Activated naive CD4-positive, alpha-beta T cell treated with anti-CD3 and anti-CD28 coated beads, Interleukin-2, amount 50 U/mL, for 24 hours (primary cell): Measurements from ENCODE around the gene ARHGEF16.
A peak's percentile ranks its signal among the peaks of the same experiment; 100 is the strongest.

ENCODE experiments used
- H3K27ac Mint-ChIP-seq: one replicate; pipeline ENCODE4 v1.8.0; 2021; ENCODE audit warnings: mild to moderate bottlenecking, mixed read lengths
- H3K27me3 Mint-ChIP-seq: one replicate; pipeline ENCODE4 v1.8.0; 2021; ENCODE audit warnings: mixed read lengths
- H3K36me3 Mint-ChIP-seq: one replicate; pipeline ENCODE4 v1.8.0; 2021; ENCODE audit warnings: mixed read lengths
- H3K4me1 Mint-ChIP-seq: one replicate; pipeline ENCODE4 v1.8.0; 2021; ENCODE audit warnings: mixed read lengths
- H3K4me3 Mint-ChIP-seq: one replicate; pipeline ENCODE4 v1.8.0; 2021; ENCODE audit warnings: mild to moderate bottlenecking, mixed read lengths
- H3K9me3 Mint-ChIP-seq: one replicate; pipeline ENCODE4 v1.8.0; 2021; ENCODE audit warnings: mixed read lengths

The ARHGEF16 gene

DNA sequence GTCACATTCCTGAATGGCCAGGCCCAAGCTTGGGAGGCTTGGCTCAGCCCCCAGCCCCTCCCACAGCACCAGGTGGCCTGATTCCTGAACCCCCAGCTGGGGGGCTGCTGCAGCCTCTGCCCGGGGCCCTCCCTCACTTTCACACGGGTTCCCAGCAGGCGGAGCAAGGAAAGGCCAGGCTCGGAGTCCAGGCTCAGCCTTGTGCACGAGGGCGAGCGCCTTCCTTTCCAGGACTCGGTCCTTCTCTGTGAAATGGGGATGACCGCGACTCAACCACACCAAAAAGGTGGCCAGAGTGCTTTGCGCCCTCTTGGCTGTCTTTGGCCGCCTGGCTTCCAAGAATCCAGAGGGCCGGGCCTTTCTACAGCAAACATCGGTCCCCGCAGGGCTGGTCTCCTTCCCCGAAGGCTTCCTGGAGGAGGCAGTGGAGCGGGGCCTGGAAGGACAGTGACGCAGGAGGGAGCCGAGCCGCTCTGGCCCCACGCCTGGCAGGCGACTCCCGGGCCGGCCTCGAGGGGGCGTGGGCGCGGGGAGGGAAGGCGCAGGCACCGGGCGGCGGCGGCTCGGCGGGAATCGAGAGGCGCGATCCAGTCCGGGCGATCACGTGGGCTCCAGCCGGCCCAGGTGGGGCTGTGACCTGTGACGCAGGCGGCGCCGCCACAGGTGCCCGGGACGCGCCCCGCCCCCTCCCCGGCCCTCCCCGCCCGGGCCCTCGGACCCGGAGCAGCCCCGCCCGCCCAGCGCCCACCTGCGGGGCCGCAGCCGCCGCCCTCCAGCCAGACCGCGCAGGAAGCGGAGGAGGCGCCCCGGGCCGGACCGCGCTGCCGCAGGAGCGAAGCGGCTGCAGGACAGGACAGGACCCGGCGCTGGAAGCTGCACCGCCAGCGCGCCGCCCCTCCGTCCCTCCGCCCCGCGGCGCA, at the start of gene ARHGEF16:
TSS of gene ARHGEF16 (plus strand) at position 775 of the 920 bp plus-strand sequence. CDS start 8,420 bp downstream, outside the sequence.
- no peaks in the 10 kb centered on the region for H3K36me3 Mint-ChIP-seq

DNA sequence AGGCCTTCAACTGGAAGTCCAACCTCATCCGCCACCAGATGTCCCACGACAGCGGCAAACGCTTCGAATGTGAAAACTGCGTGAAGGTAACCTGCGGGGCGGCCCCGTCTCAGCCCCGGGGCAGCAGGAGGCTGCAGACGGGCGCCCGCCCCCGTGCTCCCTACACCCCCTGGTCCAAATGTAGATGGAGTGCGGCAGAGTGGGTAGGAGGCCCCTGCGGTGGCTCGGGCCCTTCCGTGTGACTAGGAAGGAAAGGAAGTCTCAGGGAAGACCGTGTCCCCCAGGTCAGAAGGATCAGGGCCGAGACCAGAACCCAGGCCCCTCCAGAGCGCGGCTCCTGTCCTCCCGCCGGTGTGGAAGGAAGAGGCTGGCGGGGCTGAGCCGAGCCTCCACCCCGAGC, 49.7 kb upstream of the ARHGEF16 start:
- H3K27me3 Mint-ChIP-seq: no peaks in the 10 kb centered on the region
- H3K4me3 Mint-ChIP-seq: no peak overlapping the region
- no peaks in the 10 kb centered on the region for H3K4me1 Mint-ChIP-seq
- H3K36me3 Mint-ChIP-seq: no peaks in the 10 kb centered on the region
- no peak overlapping the region for H3K27ac Mint-ChIP-seq
- H3K9me3 Mint-ChIP-seq: no peaks in the 10 kb centered on the region

More for the DNA sequence above, at the start of gene ARHGEF16:
- peaks cover 1% of the 10 kb centered on the region for H3K27me3 Mint-ChIP-seq
- H3K27ac Mint-ChIP-seq: no peak within 1 kb of the TSS
- H3K4me1 Mint-ChIP-seq: no peaks in the 10 kb centered on the region
- H3K9me3 Mint-ChIP-seq: no peaks in the 10 kb centered on the region
- H3K4me3 Mint-ChIP-seq: peak within 1 kb of the TSS; percentile 71

DNA sequence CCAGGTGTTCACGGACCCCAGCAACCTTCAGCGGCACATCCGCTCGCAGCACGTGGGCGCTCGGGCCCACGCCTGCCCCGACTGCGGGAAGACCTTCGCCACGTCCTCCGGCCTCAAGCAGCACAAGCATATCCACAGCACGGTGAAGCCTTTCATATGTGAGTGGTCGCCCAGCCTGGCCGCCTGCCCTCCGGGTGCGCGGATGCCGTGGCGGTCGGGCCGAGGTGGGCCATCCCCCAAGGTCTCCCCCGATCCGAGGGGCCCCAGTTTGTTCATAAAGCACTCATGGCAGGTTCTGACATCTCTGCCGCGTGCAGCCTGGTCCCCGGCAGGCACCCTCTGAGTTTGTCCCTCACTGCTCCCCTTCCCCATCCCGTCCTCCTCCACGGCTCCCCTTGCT, 49.0 kb upstream of the ARHGEF16 start:
- H3K27me3 Mint-ChIP-seq: no peaks in the 10 kb centered on the region
- H3K36me3 Mint-ChIP-seq: no peaks in the 10 kb centered on the region
- no peak overlapping the region for H3K27ac Mint-ChIP-seq
- no peaks in the 10 kb centered on the region for H3K4me1 Mint-ChIP-seq
- no peak overlapping the region for H3K4me3 Mint-ChIP-seq
- H3K9me3 Mint-ChIP-seq: no peaks in the 10 kb centered on the region

DNA sequence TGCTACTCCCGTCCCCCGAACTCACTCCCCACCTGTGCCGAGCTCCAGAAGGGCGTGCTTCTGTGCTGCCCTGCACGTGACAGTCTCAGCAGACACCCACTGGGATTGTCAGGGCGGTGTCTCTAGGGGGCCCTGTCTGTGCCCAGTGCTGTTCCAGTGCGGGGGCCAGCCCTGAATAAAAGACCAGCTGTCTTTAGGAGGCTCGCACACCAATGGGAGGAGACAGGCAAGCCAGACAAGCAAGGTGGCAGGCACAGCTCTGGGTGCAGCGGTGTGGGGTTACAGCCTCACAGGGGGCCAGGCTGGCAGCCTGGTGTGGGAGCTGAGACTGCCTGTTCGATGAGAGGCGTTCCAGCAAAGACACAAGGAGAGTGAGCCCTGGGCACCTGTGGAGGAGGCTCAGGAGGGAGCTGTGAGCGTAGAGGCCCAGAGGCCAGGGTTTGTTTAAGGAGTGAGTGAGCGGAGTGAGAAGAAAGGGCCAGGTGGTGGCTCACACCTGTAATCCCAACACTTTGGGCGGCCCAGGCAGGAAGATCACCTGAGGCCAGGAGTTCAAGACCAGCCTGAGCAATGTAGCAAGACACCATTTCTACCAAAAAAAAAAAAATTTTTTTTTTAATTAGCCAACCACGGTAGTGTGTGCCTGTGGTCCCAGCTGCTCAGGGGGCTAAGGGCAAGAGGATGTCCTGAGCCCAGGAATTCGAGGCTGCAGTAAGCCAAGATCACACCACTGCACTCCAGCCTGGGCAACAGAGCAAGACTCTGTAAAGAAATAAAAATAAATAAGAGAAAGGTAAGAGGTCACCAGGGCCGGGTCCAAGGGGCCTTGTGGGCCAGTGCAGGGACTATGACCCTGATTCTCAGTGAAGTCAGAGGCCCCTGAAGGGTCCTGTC, 48.2 kb upstream of the ARHGEF16 start:
- Mint-ChIP-seq H3K36me3 (no peaks in the 10 kb centered on the region), H3K4me1 (no peaks in the 10 kb centered on the region), H3K4me3 (no peak overlapping the region), H3K9me3 (no peaks in the 10 kb centered on the region), H3K27ac (no peak overlapping the region), H3K27me3 (no peaks in the 10 kb centered on the region)

DNA sequence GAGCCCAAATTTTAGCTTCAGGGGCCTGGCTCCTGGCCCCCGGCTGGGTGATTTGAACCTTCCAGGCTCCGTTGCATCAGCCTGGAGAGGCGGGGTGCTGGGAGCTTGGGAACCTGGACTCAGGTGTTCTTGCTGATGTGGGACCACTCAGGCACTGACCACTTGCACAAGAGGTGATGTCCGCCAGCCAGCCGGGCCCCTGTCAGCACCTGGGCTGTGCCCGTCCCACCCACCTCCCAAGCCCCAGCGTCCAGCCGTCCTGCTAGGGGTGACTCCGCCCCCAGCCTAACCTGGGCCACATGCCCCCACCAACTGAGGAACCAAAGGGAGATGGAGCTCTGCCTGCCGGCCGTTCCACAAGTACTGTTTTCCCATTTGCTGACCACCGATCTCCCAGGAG, 47.4 kb upstream of the ARHGEF16 start:
- no peaks in the 10 kb centered on the region for H3K27me3 Mint-ChIP-seq
- H3K27ac Mint-ChIP-seq: no peak overlapping the region
- no peaks in the 10 kb centered on the region for H3K9me3 Mint-ChIP-seq
- no peaks in the 10 kb centered on the region for H3K4me1 Mint-ChIP-seq
- no peaks in the 10 kb centered on the region for H3K36me3 Mint-ChIP-seq
- H3K4me3 Mint-ChIP-seq: no peak overlapping the region

DNA sequence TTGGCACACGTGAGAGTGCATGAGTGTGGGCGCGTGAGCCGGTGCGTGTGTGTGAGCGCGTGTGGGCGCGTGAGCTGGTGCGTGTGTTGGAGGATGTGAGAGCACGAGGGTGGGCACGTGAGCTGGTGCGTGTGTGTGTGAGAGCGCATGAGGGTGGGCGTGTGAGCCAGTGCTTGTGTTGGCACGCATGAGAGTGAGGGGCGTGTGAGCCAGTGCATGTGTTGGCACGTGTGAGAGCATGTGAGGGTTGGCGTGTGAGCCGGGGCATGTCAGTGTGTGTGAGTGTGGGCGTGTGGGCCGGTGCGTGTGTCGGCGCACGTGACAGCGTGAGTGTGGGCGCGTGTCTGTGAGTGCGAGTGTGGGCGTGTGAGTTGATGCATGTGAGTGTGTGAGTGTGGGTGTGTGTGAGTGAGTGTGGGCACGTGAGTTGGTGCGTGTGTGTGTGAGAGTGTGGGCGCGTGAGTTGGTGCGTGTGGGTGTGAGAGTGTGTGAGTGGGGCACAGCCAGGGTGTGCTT, 45.7 kb upstream of the ARHGEF16 start:
- Mint-ChIP-seq H3K4me1 (no peaks in the 10 kb centered on the region), H3K4me3 (no peak overlapping the region), H3K36me3 (no peaks in the 10 kb centered on the region), H3K9me3 (no peaks in the 10 kb centered on the region), H3K27ac (no peak overlapping the region), H3K27me3 (no peaks in the 10 kb centered on the region)

DNA sequence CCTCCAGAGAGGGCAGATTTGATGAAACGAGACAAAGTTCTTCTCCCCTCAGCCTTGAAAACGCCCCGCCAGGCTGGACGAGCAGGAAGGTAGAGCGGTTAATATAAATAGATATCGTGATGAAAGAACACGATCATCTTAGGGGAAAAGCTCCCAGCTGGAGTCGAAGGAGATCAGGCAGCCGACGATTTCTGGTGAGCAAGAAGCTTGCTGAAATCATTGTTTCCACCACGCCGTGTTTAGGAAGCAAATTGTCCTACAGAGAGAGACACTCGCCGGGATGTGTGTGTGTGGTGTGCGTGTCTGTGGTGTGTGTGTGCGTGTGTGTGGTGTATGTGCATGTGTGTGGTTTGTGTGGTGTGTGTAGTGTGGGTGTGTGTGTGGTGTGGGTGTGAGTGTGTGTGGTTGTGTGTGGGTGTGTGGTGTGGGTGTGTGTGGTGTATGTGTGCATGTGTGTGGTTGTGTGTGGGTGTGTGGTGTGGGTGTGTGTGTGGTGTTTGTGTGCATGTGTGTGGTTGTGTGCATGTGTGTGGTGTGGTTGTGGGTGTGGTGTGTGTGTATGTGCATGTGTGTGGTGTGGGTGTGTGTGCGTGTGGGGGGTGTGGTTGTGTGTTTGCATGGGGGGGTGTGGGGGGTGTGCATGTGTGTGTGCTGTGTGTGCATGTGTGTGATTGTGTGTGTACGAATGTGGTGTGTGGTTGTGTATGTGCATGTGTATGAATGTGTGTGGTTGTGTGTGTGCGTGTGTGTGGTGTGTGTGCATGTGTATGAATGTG, 44.9 kb upstream of the ARHGEF16 start:
- Mint-ChIP-seq H3K36me3 (no peaks in the 10 kb centered on the region), H3K4me3 (no peak overlapping the region), H3K27ac (no peak overlapping the region), H3K4me1 (no peaks in the 10 kb centered on the region), H3K9me3 (no peaks in the 10 kb centered on the region), H3K27me3 (no peaks in the 10 kb centered on the region)

DNA sequence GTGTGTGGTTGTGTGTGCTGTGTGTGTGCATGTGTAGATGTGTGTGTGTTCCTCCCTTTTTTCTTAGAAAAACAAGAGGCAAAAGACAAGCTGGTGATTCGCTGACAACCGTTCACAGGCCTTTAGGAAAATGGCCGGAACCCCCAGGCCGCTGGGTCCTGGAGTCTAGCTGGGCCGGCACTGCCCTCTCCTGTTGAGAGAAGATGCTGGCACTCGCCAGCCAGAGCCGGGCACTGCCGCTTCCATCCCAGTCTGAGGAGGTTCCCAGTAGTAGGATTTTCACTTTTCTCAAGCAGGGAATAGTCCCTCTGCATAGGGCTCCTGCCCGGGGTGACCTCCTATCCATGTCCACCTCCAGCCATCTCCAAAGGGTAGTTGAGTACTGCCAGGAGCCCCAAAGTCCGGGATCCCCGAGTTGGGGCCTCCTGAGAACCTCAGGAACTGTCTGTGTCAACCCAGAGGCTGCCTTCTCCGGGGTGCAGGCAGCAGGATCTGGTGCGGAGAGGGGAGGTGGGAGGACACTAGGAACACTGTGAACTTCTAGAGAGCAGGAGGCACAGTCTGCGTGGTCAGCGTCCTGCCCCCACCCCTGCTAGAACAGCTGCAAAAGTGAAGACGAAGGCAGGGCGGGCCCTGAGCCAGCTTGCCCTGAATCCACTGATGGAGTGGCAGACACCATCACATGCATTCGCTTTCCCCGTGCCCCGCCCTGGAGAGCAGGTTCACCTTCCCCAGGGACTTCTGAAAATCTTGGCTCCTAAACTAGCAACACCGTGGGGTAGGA, 44.1 kb upstream of the ARHGEF16 start:
- H3K4me3 Mint-ChIP-seq: no peak overlapping the region
- H3K27ac Mint-ChIP-seq: no peak overlapping the region
- H3K27me3 Mint-ChIP-seq: no peaks in the 10 kb centered on the region
- H3K36me3 Mint-ChIP-seq: no peaks in the 10 kb centered on the region
- H3K4me1 Mint-ChIP-seq: no peaks in the 10 kb centered on the region
- H3K9me3 Mint-ChIP-seq: no peaks in the 10 kb centered on the region

DNA sequence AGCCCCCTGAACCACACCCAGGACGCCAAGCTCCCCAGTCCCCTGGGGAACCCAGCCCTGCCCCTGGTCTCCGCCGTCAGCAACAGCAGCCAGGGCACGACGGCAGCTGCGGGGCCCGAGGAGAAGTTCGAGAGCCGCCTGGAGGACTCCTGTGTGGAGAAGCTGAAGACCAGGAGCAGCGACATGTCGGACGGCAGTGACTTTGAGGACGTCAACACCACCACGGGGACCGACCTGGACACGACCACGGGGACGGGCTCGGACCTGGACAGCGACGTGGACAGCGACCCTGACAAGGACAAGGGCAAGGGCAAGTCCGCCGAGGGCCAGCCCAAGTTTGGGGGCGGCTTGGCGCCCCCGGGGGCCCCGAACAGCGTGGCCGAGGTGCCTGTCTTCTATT, 42.7 kb upstream of the ARHGEF16 start:
- Mint-ChIP-seq H3K4me1 (no peaks in the 10 kb centered on the region), H3K9me3 (no peaks in the 10 kb centered on the region), H3K27me3 (no peaks in the 10 kb centered on the region), H3K4me3 (no peak overlapping the region), H3K36me3 (no peaks in the 10 kb centered on the region), H3K27ac (no peak overlapping the region)

DNA sequence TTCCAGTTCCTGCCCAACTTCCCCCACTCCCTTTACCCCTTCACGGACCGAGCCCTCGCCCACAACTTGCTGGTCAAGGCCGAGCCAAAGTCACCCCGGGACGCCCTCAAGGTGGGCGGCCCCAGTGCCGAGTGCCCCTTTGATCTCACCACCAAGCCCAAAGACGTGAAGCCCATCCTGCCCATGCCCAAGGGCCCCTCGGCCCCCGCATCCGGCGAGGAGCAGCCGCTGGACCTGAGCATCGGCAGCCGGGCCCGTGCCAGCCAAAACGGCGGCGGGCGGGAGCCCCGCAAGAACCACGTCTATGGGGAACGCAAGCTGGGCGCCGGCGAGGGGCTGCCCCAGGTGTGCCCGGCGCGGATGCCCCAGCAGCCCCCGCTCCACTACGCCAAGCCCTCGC, 42.1 kb upstream of the ARHGEF16 start:
- Mint-ChIP-seq H3K27ac (no peak overlapping the region), H3K9me3 (no peaks in the 10 kb centered on the region), H3K27me3 (no peaks in the 10 kb centered on the region), H3K36me3 (no peaks in the 10 kb centered on the region), H3K4me3 (no peak overlapping the region), H3K4me1 (no peaks in the 10 kb centered on the region)

DNA sequence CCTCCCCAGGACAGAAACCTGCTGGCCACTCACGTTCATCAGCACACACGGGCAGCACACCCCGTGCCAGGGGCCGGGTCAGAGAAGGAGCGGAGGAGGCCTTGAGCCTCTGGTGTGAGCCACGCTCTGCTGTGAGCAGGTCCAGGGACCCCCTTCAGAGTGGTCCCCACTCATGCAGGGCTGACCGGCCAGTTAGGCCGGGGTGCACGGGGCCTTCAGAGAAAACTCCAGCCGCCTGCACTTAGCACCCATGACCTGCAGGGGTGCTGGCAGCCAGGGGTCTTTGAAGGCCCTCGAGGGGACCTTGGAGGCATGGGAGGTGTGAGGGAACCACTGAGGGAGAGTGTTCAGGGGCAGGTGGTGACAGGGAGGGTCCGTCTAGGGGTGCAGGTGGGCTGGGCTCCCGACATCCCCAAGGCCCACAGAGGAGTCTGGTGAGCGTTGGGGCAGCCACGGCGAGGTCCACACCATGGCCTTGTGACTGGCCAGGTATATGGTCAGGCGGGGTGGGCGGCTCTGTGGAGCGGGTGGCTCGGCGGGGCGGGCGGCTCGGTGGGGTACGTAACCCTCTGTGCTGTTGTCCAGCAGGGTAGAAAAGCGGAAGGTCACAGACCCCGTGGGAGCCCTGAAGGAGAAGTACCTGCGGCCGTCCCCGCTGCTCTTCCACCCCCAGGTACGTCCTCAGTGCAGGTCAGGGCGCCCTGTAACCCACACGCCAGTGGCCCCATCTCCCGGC, 40.3 kb upstream of the ARHGEF16 start:
- H3K4me3 Mint-ChIP-seq: no peak overlapping the region

DNA sequence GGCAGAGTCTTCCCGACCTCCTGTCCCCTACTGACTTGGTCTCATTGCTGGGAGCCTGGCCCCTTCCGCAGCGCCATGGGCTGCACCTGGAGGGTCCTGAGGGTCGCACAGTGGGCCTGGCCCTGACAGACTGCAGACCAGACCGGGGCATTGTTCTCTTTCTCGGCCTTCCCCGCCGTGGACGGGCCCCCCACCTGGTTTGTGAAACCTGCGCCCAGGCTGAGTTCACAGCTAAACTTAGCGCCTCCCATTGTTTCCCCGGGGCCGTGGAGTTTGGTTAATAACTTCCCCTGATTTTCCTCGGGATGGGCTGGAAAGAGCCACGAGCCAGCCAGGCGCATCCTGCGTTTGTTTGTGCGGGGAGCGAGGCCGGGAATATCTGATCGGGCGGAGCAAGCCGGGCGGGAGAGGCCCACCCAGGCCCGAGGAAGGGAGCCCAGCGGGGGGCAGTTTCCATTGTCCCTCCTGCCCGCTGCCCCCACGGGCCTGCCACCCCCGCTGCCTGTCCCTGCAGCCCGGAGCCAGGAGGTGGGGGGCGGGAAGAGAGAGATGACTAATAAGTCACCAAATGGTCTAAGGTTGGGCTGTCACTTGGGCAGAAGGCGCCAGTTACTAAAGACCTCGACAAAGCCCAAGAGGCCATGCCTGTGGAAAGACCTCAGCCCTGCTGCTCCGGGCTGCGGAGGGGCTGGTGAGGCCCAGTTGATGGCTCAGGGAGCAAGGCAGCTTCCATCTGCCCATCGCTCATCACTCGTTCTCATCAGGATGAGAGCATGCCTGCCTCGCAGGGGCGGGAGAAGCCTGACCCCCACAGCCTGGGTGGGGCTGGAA, 39.0 kb upstream of the ARHGEF16 start:
- Mint-ChIP-seq H3K27me3 (peaks cover 1% of the 10 kb centered on the region), H3K9me3 (no peaks in the 10 kb centered on the region), H3K27ac (no peak overlapping the region), H3K36me3 (no peaks in the 10 kb centered on the region), H3K4me1 (no peaks in the 10 kb centered on the region), H3K4me3 (no peak overlapping the region)

More for the DNA sequence above, 40.3 kb upstream of the ARHGEF16 start:
- Mint-ChIP-seq H3K9me3 (no peaks in the 10 kb centered on the region), H3K27ac (no peak overlapping the region), H3K27me3 (no peaks in the 10 kb centered on the region), H3K36me3 (no peaks in the 10 kb centered on the region), H3K4me1 (no peaks in the 10 kb centered on the region)

DNA sequence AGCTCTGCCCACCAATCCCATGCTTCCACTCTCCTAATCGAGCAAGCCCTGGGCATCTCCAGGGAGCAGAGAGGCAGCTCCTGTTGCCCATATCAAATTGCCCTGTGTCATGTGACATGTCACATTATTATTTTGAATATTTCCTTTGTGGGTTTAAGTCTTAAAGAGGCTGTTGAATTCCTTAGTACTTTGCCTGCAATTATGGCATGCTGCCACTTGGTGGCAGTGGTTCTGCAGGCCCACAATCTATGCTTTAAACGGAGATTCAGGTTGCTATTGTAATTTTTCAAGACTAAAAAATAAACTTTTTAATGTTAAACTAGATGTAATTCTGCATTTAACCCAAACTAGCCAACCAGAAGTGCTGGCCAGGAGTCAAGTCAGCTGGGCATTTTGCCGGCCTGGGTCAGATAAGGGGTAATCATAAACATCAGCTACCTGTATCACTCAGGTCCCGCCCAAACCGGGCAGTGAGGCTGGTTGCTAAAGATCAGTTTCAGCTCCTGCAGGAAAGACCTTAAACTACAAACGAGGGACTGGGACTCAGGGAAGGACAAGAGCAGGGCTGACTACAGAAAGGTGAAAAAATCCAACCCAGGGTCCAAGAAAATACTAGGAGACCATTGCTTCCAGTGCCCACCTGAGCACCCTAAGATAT, 37.3 kb upstream of the ARHGEF16 start:
- Mint-ChIP-seq H3K4me1 (peaks cover 5% of the 10 kb centered on the region), H3K27me3 (peaks cover 1% of the 10 kb centered on the region), H3K36me3 (no peaks in the 10 kb centered on the region), H3K27ac (no peak overlapping the region), H3K4me3 (no peak overlapping the region), H3K9me3 (no peaks in the 10 kb centered on the region)
